ENCODE results near the gene CAST. TPM values are rescaled to one million over a fixed set of nuclear protein-coding genes. Genes with fewer than 3 reads are reported as not detected.

The CAST gene
- total RNA-seq, 1 experiment from 2014 or later, result 52.3 TPM

DNA sequence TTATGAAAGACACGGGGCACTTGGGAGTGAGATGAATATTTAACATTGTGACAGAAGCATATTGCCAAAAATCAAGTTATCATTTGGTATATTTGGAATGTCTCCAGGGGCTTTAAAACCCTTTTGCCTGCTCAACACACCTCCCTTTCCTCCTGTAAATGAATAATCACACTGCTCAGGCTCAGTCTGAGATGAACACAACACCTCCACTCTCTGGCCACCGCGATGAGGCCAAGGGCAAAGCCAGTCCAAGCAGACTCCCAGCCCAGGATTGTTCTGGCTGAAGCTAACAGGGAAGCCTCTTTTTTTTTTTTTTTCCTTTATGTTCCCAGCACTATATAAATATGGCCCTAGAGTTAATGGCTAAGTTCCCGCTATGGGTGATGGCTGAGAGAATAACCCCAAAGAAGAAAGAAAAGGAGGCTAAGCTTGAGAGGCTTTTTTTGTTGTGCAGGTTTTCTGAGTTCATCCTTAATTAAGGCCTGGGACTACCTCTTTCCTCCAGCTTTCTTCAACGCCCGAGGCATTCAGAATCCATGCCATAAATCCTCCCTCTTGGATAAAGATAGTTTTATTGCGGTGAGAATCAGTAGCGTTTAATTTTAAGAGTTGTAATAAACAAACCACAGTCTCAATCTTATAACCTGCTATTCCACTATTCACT lies 156.1 kb downstream of the CAST start:
- no CpG with 5 or more reads among the region's 8 CpGs for WGBS (ENCODE audit: extremely low coverage, insufficient read length, low lambda C conversion rate)
- peaks cover 20 to 21% of the 10 kb centered on the region in 2 experiments for H3K4me1 Mint-ChIP-seq

More for the DNA sequence above, 156.1 kb downstream of the CAST start:
- Mint-ChIP-seq H3K27ac (no peak overlapping the region), H3K4me3 (no peak overlapping the region), H3K27me3 (ENCODE audit: low read depth) (peaks cover 2% of the 10 kb centered on the region; the same call in 1 of the 2 replicates), H3K36me3 (ENCODE audit: insufficient read depth in 1 of 3, low read depth in 3 of 3) (no peaks in the 10 kb centered on the region), H3K9me3 (no peaks in the 10 kb centered on the region)
- Histone ChIP-seq H3K79me2 (ENCODE audit: insufficient read depth, low read length) (no peaks in the 10 kb centered on the region), H3K56ac (ENCODE audit: insufficient read length, low read depth, low read length) (no peak overlapping the region), H3T11ph (ENCODE audit: low read length) (no peak overlapping the region), H2BK12ac (ENCODE audit: insufficient read length, low read depth, low read length) (no peak overlapping the region), H2BK120ac (ENCODE audit: low read depth, low read length, poor library complexity, severe bottlenecking) (no peak overlapping the region), H4K8ac (replicated peaks; ENCODE audit: insufficient read length, low read depth, low read length) (no peak overlapping the region), H3K23me2 (ENCODE audit: insufficient read length, low read depth, low read length, poor library complexity, severe bottlenecking) (no peaks in the 10 kb centered on the region), H3K79me1 (ENCODE audit: insufficient read depth, low read depth, low read length, poor library complexity, severe bottlenecking) (no peaks in the 10 kb centered on the region), H3K4me1 (ENCODE audit: insufficient read depth, low read length) (peaks cover 5% of the 10 kb centered on the region; the same call in 1 of the 2 replicates), H3K4ac (ENCODE audit: low read depth, low read length) (no peak overlapping the region), H3K14ac (ENCODE audit: insufficient read depth, low read length) (no peak overlapping the region), H2AK5ac (ENCODE audit: insufficient read length, low read length) (no peak overlapping the region), H4K20me1 (ENCODE audit: control insufficient read depth, insufficient read depth, insufficient read length) (no peaks in the 10 kb centered on the region), H3K27me3 (ENCODE audit: insufficient read depth, low read length) (no peaks in the 10 kb centered on the region), H2AFZ (ENCODE audit: low read length) (no peak overlapping the region), H2BK5ac (ENCODE audit: insufficient read length, low read length) (no peak overlapping the region), H3K4me2 (ENCODE audit: insufficient read depth, insufficient read length, low read length) (no peak overlapping the region), H3K9me3 (ENCODE audit: control insufficient read depth, low read depth, low read length) (no peaks in the 10 kb centered on the region), H3K23ac (ENCODE audit: insufficient read length, low read depth, low read length) (no peak overlapping the region), H3K18ac (ENCODE audit: insufficient read length, low read depth, low read length) (no peak overlapping the region), H2BK15ac (ENCODE audit: low read depth, low read length) (no peak overlapping the region), H3K27ac (ENCODE audit: insufficient read length, low read depth, low read length) (no peak overlapping the region), H3K9ac (ENCODE audit: extremely low read depth, insufficient read length, low read length) (no peak overlapping the region), H4K91ac (ENCODE audit: insufficient read length, low read depth, low read length) (no peak overlapping the region), H4K5ac (ENCODE audit: insufficient read length, low read depth, low read length) (no peak overlapping the region), H2BK20ac (ENCODE audit: low read depth, low read length, poor library complexity, severe bottlenecking) (no peak overlapping the region)
- TF ChIP-seq, protein P1, sequence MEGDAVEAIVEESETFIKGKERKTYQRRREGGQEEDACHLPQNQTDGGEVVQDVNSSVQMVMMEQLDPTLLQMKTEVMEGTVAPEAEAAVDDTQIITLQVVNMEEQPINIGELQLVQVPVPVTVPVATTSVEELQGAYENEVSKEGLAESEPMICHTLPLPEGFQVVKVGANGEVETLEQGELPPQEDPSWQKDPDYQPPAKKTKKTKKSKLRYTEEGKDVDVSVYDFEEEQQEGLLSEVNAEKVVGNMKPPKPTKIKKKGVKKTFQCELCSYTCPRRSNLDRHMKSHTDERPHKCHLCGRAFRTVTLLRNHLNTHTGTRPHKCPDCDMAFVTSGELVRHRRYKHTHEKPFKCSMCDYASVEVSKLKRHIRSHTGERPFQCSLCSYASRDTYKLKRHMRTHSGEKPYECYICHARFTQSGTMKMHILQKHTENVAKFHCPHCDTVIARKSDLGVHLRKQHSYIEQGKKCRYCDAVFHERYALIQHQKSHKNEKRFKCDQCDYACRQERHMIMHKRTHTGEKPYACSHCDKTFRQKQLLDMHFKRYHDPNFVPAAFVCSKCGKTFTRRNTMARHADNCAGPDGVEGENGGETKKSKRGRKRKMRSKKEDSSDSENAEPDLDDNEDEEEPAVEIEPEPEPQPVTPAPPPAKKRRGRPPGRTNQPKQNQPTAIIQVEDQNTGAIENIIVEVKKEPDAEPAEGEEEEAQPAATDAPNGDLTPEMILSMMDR (conservative IDR thresholded peaks at IDR 0.05), result no peak
- no peak for DNase-seq

All from H9 (cell line).